ENCODE results near the gene ATXN7L1.

The ATXN7L1 gene

DNA sequence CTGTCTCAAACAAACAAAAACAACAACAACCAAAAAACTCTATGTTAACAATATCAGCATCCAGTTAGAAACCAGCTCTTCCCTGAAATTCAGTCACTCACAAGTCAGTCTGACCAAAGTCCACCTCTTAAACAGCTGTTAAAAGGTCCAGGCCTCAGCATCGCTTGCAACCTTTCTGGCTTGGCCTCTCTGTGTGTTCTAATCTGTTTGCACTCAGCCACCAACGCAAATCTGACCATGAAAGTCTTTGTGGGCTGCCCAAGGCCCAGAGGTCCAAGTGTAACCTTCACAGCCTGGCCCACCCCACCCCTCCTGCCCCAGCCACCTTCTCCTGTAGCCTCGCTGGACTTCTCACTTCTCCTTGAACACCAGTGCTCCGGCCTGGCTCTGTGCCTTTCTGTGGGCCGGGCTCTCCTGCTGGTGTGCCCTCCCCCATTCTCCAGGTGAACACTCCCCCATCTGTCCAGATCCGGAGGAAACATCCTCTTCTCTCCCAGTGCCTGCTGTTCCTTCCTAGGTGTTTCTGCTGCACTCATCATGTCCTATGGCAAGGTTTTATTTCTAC lies 222.9 kb downstream of the ATXN7L1 start:
- Mint-ChIP-seq H3K27me3 (no peaks in the 10 kb centered on the region), H3K27ac (peak overlapping the region; percentile 7 to 8), H3K4me3 (no peak overlapping the region), H3K9me3 (no peaks in the 10 kb centered on the region), H3K4me1 (ENCODE audit: low read depth in 2 of 2) (peaks cover 9 to 13% of the 10 kb centered on the region in 2 donors), H3K36me3 (ENCODE audit: insufficient read depth) (peaks cover 14% of the 10 kb centered on the region)
- DNase-seq = no peak
- ATAC-seq (replicated peaks) = no peak

- DNase-seq = peak; percentile 51 to 57 (median 56)
- no peak overlapping the region for H3K4me3 Mint-ChIP-seq
- H3K27ac Mint-ChIP-seq = no peak overlapping the region
These were observed 223.9 kb downstream of the ATXN7L1 start for GRCh38 chr7:105652359-105652993.

GRCh38 chr7:105651798-105652197 lies 224.6 kb downstream of the ATXN7L1 start:
- DNase-seq = no peak
- Mint-ChIP-seq H3K27ac (peak overlapping the region; percentile 54 to 65), H3K27me3 (no peaks in the 10 kb centered on the region), H3K4me3 (no peak overlapping the region), H3K4me1 (ENCODE audit: low read depth in 2 of 2) (peaks cover 7 to 10% of the 10 kb centered on the region in 2 donors), H3K36me3 (ENCODE audit: insufficient read depth) (peaks cover 14% of the 10 kb centered on the region), H3K9me3 (no peaks in the 10 kb centered on the region)
- no peak for ATAC-seq (replicated peaks)

More at GRCh38 chr7:105652359-105652993, 223.9 kb downstream of the ATXN7L1 start:
- no peaks in the 10 kb centered on the region for H3K27me3 Mint-ChIP-seq
- ATAC-seq (replicated peaks) = peak; percentile 81
- H3K36me3 Mint-ChIP-seq (ENCODE audit: insufficient read depth) = peaks cover 14% of the 10 kb centered on the region
- no peaks in the 10 kb centered on the region for H3K9me3 Mint-ChIP-seq
- peaks cover 9 to 13% of the 10 kb centered on the region in 2 donors for H3K4me1 Mint-ChIP-seq (ENCODE audit: low read depth in 2 of 2)

- H3K27ac Mint-ChIP-seq = peak overlapping the region in 1 of 2 donors; percentile 31
- no peak overlapping the region for H3K4me3 Mint-ChIP-seq
- ATAC-seq (replicated peaks) = no peak
These were observed 225.9 kb downstream of the ATXN7L1 start for GRCh38 chr7:105650382-105650970.

DNA sequence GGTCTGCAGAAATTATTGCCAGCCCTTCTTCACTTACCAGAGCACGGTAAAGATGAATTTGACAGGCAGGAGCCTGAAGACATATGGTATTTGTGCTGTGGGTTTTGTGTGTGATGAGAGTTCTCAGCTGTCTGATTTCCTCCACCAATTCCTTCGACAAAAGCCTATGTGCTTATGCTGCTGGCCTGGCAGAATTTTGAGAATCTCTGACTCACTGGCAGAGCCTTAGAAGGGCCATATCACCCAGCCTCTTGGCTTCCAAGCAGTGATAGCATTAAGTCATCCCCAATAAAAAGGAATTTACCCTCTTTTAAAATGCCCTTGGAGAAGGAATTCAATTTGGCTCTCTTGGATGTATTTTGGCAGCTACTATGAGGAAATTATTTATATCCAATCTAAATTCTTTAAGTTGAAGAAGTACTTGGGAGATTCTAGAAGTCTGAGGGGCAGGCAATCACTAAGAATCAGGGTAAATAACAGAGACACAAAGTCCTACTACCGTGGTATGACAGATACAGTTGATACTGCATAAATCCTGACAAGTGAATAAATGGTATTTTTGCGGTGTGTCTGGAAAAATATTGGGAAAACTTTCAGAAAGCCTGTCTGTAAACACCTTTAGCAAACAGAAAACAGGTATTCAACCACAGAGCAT lies 226.5 kb downstream of the ATXN7L1 start:
- Mint-ChIP-seq H3K9me3 (no peaks in the 10 kb centered on the region), H3K4me3 (no peak overlapping the region), H3K27ac (peak overlapping the region in 1 of 2 donors; percentile 31), H3K36me3 (ENCODE audit: insufficient read depth) (peaks cover 14% of the 10 kb centered on the region), H3K4me1 (ENCODE audit: low read depth in 2 of 2) (peaks cover 7 to 10% of the 10 kb centered on the region in 2 donors), H3K27me3 (no peaks in the 10 kb centered on the region)
- ATAC-seq (replicated peaks) (no peak), DNase-seq (no peak)

More at GRCh38 chr7:105650382-105650970, 225.9 kb downstream of the ATXN7L1 start:
- Mint-ChIP-seq H3K36me3 (ENCODE audit: insufficient read depth) (peaks cover 14% of the 10 kb centered on the region), H3K9me3 (no peaks in the 10 kb centered on the region), H3K4me1 (ENCODE audit: low read depth in 2 of 2) (peaks cover 7 to 10% of the 10 kb centered on the region in 2 donors), H3K27me3 (no peaks in the 10 kb centered on the region)
- DNase-seq = no peak

DNA sequence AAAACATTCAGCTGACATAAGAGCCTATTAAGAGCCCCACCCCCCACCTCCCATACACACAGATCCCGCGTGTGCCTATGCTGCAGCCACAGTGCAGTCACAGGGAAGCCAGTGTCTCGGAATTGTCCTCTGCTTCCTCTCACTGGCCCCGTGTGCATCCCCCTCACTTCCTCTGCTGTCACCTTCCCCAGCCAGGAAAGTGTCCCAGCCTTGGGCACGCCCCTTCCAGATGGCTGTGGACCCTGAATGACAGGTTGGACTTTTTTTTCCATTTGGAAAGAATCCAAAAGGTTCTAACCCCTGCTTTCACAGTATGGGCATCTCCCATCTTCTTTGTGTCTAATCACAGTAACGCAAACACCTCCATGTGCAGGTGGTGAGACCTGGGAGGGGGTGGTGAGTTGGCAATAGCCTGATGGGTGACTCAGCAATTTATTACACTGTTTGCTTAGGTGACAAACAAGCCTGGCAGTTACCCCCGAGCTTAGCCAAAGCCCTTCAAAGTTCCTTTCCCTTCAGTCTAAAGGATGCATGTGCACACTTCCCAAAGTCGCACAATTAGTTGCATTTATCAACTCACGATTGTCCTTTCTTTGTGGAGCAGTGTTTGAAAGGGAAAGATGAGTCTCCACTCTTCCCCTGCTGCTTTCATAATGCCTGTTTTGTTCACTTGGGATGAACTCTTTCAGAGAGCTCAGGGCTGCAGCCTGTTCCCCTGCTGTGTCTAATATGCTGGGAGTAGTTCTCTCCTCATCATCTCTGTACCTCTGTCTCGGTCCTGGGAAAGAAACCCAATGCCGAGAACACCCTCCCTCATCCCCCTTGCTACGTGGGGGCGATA lies 227.6 kb downstream of the ATXN7L1 start:
- no peaks in the 10 kb centered on the region for H3K9me3 Mint-ChIP-seq
- DNase-seq (no peak), ATAC-seq (replicated peaks) (no peak)
- no peak overlapping the region for H3K27ac Mint-ChIP-seq
- no peak overlapping the region for H3K4me3 Mint-ChIP-seq
- H3K36me3 Mint-ChIP-seq (ENCODE audit: insufficient read depth) = peaks cover 14% of the 10 kb centered on the region
- H3K4me1 Mint-ChIP-seq (ENCODE audit: low read depth in 2 of 2) = peaks cover 6 to 10% of the 10 kb centered on the region in 2 donors
- no peaks in the 10 kb centered on the region for H3K27me3 Mint-ChIP-seq

DNA sequence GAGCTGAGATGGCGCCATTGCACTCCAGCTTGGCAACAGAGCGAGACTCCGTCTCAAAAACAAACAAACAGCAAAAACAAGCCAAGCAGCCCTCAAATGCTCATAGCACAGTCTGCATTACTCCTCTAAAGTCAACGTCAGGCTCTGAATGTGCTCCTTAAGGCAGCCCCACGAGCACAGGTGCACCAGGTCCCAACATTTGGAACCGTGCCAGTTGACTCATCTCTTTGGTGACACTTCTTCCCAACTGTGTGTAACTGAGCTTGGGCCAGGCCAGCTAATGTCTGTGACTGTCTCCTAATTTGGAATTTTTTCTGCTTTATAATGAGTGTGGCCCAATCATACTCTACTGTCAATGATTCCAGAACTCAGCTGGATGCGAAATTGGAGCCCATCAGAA lies 228.8 kb downstream of the ATXN7L1 start:
- DNase-seq = no peak
- Mint-ChIP-seq H3K27me3 (no peaks in the 10 kb centered on the region), H3K4me3 (no peak overlapping the region), H3K4me1 (ENCODE audit: low read depth in 2 of 2) (peaks cover 4 to 5% of the 10 kb centered on the region in 2 donors), H3K36me3 (ENCODE audit: insufficient read depth) (peaks cover 13% of the 10 kb centered on the region), H3K9me3 (no peaks in the 10 kb centered on the region), H3K27ac (peak overlapping the region in 1 of 2 donors; percentile 26)
- ATAC-seq (replicated peaks) = no peak

- Mint-ChIP-seq H3K36me3 (ENCODE audit: insufficient read depth) (peaks cover 15% of the 10 kb centered on the region), H3K4me3 (no peak overlapping the region), H3K4me1 (ENCODE audit: low read depth in 2 of 2) (peaks cover 0 to 4% of the 10 kb centered on the region in 2 donors), H3K27me3 (no peaks in the 10 kb centered on the region), H3K27ac (peak overlapping the region in 1 of 2 donors; percentile 44), H3K9me3 (no peaks in the 10 kb centered on the region)
- ATAC-seq (replicated peaks) (no peak), DNase-seq (no peak)
These were observed 231.5 kb downstream of the ATXN7L1 start for GRCh38 chr7:105644937-105645336.

- H3K27ac Mint-ChIP-seq = no peak overlapping the region
- no peaks in the 10 kb centered on the region for H3K27me3 Mint-ChIP-seq
- no peak overlapping the region for H3K4me3 Mint-ChIP-seq
- ATAC-seq (replicated peaks) (no peak), DNase-seq (no peak)
- no peaks in the 10 kb centered on the region for H3K9me3 Mint-ChIP-seq
- H3K36me3 Mint-ChIP-seq (ENCODE audit: insufficient read depth) = peaks cover 23% of the 10 kb centered on the region
- no peaks in the 10 kb centered on the region for H3K4me1 Mint-ChIP-seq (ENCODE audit: low read depth in 2 of 2)
These were observed 232.5 kb downstream of the ATXN7L1 start for GRCh38 chr7:105643851-105644250.

DNA sequence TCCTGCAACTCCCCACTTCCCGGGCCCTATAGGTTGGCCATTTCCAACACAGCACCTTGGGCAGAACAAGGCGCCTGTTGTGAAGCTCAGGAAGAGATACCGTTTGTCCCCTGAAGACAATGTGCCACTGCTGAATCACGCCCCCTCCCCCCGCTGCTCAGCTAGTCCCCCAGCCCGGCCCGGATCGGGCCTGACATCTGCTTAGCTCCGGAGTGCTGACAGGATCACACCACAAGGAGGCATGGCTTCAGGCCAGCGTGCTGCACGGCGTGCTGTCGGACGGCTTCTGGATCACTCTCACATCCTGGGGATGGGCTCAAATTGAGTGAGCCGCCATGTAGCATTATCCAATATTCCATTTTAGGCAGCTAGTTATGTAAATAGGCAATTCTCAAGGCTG lies 233.0 kb downstream of the ATXN7L1 start:
- Mint-ChIP-seq H3K9me3 (no peaks in the 10 kb centered on the region), H3K36me3 (ENCODE audit: insufficient read depth) (peaks cover 27% of the 10 kb centered on the region), H3K4me3 (no peak overlapping the region), H3K27me3 (no peaks in the 10 kb centered on the region), H3K4me1 (ENCODE audit: low read depth in 2 of 2) (no peaks in the 10 kb centered on the region), H3K27ac (no peak overlapping the region)
- DNase-seq = no peak
- no peak for ATAC-seq (replicated peaks)

- no peaks in the 10 kb centered on the region for H3K27me3 Mint-ChIP-seq
- no peak for DNase-seq
- no peak for ATAC-seq (replicated peaks)
- no peaks in the 10 kb centered on the region for H3K4me1 Mint-ChIP-seq (ENCODE audit: low read depth in 2 of 2)
- no peak overlapping the region for H3K27ac Mint-ChIP-seq
- H3K36me3 Mint-ChIP-seq (ENCODE audit: insufficient read depth) = peaks cover 37% of the 10 kb centered on the region
- no peaks in the 10 kb centered on the region for H3K9me3 Mint-ChIP-seq
- no peak overlapping the region for H3K4me3 Mint-ChIP-seq
These were observed 234.1 kb downstream of the ATXN7L1 start for GRCh38 chr7:105642264-105642663.

- DNase-seq (no peak), ATAC-seq (replicated peaks) (no peak)
- Mint-ChIP-seq H3K36me3 (ENCODE audit: insufficient read depth) (peaks cover 48% of the 10 kb centered on the region), H3K9me3 (no peaks in the 10 kb centered on the region), H3K4me3 (no peak overlapping the region), H3K27me3 (no peaks in the 10 kb centered on the region), H3K4me1 (ENCODE audit: low read depth in 2 of 2) (no peaks in the 10 kb centered on the region), H3K27ac (no peak overlapping the region)
These were observed 235.2 kb downstream of the ATXN7L1 start for GRCh38 chr7:105640956-105641810.
